GM21717 (cell line): ENCODE measurements around the gene ORM1.
A peak's percentile ranks its signal among the peaks of the same experiment; 100 is the strongest.

ENCODE experiments used
- ATAC-seq: cut with Tn5 transposase; IDR thresholded peaks from one replicate; pipeline ENCODE4 v1.9.1; 2021; ENCODE audit warnings: mild to moderate bottlenecking, moderate library complexity; ENCODE audit not compliant: unreplicated experiment

The ORM1 gene

DNA sequence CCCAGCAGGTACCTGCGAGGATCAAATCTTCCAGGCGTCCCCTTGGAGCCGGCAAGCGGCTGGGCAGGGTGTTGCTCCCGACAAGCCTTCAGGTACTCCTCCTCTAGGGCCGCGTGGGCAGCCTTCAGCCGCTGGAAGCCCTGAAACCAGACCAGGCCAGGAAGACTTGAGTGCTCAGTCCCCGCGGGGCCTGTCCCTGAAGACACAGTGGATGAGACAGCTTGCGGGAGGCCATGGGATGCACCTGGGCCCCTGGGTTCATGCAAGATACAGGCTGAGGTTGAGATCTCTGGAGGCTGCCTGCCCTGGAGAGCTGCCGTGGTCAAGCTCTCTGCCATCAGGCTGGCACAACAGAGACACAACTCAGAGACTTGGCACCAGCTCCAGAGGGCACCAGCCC is 39.5 kb downstream of the ORM1 start:
- ATAC-seq: no peak

GRCh38 chr9:114363424-114363823 is 40.5 kb downstream of the ORM1 start:
- no peak for ATAC-seq

DNA sequence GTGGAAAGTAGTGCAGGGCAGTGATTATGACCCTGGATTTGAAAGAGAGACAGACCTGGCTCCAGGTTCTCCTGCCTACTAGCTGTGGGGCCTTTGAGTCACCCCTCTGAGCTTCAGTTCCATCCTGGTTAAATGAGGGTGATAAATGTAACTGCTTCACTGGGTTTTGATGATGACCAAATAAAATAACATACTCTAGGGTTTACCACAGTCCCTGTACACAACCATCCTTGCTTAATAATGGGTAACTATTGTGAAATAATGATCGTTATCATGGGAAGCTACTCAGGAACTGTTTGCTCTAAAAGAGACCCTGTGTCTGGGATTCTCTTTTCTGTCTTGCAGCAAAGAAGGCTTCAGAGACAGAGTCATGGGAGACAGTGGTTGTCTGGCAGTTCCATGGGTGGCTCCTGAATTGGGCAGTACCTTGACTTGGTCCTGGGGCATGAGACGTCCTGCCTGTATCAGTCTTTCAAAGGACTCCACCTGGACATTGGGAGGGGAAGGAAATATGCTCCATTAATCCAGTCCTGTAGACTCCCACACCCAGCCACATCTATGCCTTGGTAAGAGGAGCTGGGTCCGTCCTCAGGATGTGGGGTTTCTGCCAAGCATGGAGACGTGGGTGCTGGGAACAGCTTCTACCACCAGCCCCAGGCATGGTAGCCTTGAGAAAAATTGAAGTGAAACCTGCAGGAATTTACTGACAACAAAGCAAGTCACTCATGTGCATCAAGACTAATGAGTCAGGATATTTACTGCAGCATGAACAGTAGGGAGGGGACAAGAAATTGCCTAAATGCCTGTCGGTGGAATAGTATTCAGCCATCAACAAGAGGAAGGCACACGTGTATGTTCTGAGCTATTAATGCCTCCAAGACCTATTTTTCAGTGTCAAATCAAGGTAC is 41.5 kb downstream of the ORM1 start:
- ATAC-seq: no peak

DNA sequence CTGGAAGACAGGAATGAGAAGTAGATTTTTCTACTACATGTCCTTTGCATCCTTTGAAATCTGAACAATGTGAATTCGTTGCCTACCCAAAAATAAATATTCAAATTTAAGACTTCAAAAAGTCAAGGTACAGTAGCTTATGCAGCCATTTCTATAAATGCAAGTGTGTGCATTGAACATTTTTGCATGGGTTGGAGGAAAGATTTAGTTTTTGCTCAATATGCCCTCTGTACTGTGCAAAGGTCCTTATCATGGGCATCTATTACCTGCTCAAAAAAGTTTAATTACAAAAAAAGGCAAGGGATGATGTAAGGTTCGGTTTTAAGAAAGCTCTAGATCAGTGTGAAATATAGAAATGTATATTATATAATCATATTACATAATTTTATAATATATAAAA is 42.3 kb downstream of the ORM1 start:
- no peak for ATAC-seq

- ATAC-seq: peak; percentile 50
Measured at GRCh38 chr9:114366334-114367128, 43.6 kb downstream of the ORM1 start.

- no peak for ATAC-seq
Measured at GRCh38 chr9:114367366-114367765, 44.5 kb downstream of the ORM1 start.

GRCh38 chr9:114367772-114368569 is 45.1 kb downstream of the ORM1 start:
- no peak for ATAC-seq

GRCh38 chr9:114369216-114370130 is 46.6 kb downstream of the ORM1 start:
- no peak for ATAC-seq

GRCh38 chr9:114370251-114370967 is 47.5 kb downstream of the ORM1 start:
- no peak for ATAC-seq

- ATAC-seq: no peak
Measured at GRCh38 chr9:114370968-114371320, 48.0 kb downstream of the ORM1 start.

DNA sequence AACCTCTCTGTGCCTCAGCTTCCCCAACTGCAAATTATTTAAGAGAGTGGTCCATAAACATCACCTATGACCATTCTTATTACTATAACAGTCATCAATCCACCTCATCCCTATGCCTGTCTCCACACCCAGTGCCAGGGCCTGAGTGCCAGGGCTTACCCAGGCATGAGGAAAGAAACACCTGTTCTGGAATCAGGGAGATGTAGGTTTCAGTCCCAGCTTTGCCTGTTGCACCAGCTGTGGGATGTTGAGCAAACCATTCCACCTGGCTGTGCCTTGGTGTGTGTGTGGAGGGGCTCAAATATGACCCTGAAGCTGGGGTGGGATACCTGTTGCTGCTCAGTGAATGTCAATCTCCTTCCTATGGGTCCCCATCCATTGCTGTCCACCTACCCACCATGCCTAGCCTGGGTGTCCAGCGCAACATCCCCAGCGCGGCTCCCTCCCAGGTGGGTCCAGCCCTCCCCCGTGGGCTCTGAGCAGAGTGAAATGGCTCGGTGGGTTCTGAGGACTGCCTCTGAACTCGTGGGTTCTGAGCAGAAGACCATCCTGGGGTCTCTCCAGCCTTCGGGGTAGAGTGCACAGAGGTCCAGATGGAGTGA is 48.5 kb downstream of the ORM1 start:
- ATAC-seq: no peak

GRCh38 chr9:114371973-114372917 is 49.3 kb downstream of the ORM1 start:
- peak; percentile 33 for ATAC-seq

GRCh38 chr9:114372921-114373448 is 50.1 kb downstream of the ORM1 start:
- peak; percentile 90 for ATAC-seq

GRCh38 chr9:114373960-114374730 is 51.2 kb downstream of the ORM1 start:
- ATAC-seq: no peak

DNA sequence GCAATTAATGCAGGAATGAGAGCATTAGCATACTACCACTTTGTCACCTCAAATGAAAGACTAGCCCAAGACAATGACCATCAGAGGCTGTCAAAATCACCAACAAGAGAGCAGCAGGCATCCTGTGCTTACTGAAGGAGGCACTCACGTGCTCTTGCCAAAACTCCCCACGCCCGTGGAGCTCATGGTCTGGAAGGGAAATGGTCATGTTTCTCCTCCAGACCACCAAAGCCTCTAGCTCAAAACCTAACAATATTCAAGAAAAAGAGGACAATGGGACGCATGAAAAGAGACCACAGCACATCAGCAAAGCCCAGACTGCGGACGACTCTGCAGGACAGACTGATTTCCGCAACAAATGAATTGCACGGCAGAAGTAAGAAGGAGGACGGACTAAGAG is 52.0 kb downstream of the ORM1 start:
- no peak for ATAC-seq

DNA sequence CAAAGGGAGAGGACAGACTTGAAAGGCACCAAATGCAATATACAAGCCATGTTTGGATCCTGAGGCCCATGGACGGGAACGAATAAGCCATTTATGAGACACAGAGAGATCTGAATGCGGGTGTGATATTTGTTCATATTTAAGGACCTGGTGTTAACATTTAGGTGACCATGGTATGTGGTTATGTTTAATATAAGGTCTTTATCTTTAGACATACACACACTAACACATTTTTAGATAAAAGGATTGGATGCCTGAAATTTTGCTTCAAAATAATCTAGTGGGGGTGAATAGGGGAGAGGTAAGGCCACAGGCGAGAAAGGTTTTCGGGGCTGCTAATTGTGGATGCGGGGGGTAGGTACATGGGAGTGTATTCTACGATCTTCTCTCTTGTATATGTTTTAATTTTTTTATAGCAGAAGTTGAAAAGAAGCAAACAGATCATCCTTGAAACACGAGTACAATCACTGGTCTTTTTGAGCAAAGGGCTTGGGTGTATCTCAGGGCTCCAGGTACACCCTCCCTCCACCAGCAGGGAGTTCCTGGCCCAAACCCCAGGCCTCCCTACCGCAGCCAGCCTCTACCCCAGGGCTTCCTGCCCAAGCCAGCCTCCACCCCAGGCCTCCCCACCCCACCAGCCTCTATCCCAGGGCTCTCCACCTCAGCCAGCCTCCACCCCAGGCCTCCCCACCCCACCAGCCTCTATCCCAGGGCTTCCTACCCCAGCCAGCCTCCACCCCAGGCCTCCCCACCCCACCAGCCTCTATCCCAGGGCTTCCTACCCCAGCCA is 52.7 kb downstream of the ORM1 start:
- no peak for ATAC-seq
